HG03432 (cell line): ENCODE results near the gene VSTM5.
"Not testable (repeated sequence)": the region's sequence is repeated elsewhere in the genome, so short reads cannot be mapped to it uniquely, and the experiment has no call there.

ENCODE experiments used
- ATAC-seq: cut with Tn5 transposase; IDR thresholded peaks from one replicate; pipeline ENCODE4 v1.9.1; 2021; ENCODE audit warnings: mild to moderate bottlenecking, moderate library complexity; ENCODE audit not compliant: unreplicated experiment

VSTM5 gene

DNA sequence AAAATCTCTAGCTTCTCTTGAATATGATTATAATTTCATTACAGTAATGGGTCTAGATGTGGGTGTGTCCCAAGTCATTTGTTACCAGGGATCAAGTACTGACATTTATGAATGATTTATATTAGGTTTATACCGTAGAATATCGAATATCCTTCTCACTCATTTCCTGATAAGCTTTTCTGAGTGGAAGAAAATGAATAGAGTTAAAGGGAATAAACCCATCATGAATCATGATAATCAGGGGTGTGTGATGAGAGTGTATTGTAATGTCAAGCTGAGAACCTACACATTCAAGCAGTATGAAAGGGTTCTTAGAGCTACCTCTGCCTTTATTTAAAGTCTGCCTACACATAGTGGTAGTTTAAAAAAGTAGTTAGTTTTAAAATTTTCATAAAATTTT, 49.1 kb downstream of the VSTM5 start:
- no peak for ATAC-seq

DNA sequence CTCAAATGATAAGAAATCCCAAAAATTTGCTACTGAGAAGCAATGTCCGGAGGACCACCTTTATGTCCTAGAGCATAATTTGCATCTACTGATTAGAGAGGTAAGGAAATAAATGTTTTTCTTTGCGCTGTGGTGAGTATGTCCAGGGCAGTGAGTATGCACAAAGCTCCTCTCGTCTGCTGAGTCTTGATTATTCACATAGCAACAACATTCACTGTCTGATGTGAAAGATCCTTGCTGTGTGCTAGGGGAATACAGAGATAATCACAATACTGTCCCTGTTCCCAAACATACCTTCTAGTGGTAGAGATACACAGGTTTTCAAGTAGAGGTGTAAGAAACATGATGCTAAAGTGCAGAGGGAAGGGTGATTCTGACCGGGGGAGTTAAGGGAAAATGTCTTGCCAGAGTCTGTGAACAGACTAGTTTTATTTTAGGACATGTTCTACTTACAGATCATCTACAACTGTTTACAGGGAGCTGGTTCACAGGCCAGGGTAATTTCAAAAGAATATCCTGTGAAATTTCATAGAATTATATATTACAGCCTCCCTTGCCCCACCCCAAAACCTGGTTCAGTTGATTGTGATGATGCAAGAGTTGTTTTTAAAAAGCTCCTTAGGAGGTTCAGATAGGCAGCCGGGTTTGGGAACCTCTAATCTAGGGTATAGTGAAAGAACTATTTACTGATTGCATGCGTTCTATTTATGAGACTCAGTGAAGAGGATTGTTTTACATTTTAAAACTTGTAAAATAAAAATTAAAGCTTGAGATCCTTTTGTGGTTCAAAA, 53.8 kb downstream of the VSTM5 start:
- ATAC-seq = no peak

DNA sequence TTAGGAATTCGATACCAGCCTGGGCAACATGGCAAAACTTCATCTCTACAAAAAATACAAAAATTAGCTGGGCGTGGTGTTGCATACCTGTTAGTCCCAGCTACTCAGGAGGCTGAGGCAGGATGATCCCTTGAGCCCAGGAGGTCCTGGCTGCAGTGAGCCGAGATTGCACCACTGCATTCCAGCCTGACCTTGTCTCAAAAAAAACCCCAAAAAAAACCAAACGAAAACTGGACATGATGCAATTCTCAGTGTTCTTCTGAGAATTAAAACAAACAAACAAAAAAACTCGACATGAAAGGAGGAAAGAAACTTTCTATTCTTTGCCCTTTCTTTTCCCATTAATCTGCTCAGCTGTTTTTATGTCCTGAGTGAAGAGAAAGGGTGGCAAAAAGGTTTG, 58.9 kb downstream of the VSTM5 start:
- no peak for ATAC-seq

GRCh38 chr11:93784935-93785360, 65.5 kb downstream of the VSTM5 start:
- ATAC-seq = peak; percentile 25

- peak; percentile 98 for ATAC-seq
These were observed 66.1 kb downstream of the VSTM5 start, which contains the start of gene MED17 for GRCh38 chr11:93784145-93784934. Gene MED17, plus strand, starts transcription at chr11:93784282. Its CDS starts 232 bp downstream, at chr11:93784514.

DNA sequence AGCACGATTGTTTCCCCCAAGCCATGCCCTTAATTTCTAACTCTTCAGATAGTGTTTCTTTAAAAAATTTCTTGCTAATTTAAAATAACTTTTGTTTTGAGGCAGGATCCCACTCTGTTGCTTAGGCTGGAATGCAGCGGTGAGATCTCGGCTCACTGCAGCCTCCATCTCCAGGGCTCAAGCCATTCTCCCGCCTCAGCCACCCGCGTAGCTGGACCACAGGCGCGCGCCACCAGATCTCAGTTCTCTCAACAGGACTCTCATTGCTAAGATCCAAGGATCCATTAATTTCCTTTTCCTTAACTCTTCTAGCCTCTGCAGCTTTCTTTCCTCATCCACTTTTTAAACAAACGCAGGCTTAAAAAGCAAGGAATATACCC, 66.7 kb downstream of the VSTM5 start:
- peak; percentile 57 for ATAC-seq

GRCh38 chr11:93783362-93783761, 67.1 kb downstream of the VSTM5 start:
- no peak for ATAC-seq

- no peak for ATAC-seq
These were observed 75.1 kb downstream of the VSTM5 start for GRCh38 chr11:93775289-93775688.

GRCh38 chr11:93774560-93774959, 75.9 kb downstream of the VSTM5 start:
- ATAC-seq = not testable (repeated sequence)

DNA sequence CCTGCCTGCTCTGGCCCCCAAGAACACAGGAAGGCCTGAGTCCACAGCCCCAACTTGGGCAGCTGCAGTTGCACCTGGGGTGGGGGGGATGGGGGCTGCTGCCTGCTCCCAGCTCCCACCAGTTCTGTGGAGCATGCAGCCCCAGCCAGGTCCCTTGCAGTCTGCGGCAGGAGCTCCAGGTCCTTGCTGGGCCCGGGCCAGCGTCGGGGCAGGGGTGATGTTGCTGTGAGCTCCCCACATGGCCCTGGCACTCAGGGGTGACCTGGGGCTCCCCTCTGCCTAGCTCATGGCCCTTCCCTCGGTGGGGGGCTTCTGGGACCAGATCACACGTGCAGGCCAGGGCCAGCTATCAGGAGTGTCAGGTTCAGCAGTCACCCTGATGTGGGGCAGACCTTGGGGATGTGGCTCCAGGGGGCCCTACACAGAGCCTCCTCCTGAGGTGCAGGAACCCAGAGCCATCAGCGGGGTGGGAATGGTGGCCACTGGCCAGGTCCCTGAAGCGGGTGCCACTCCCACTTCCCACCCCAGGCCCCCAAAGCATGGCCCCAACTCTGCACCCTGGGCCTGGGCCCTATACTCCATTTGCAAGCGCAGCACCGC, 76.7 kb downstream of the VSTM5 start:
- no peak for ATAC-seq

GRCh38 chr11:93773045-93773477, 77.4 kb downstream of the VSTM5 start:
- ATAC-seq = no peak

DNA sequence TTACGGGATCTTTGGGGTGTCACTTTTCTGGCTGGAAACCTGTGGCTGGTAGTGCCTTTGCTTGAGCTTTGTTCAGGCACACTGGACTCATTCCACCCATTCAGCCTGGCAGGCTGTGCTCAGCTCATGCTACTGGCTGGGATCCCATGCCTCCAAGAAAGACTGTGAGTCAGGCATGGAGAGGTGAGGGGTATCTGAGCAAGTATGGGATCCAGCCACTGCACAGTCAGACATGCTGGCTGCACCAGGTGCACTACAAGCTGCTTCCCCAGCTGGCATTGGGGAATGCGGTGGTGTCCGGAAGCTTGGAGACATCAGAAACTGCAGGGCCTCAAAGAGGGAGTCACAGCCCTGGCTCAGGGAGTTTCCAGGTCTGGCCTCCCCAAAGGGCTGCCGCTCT, 78.3 kb downstream of the VSTM5 start:
- ATAC-seq = no peak

- ATAC-seq = no peak
These were observed 80.3 kb downstream of the VSTM5 start for GRCh38 chr11:93770160-93770559.
